HepG2 (cell line): Measurements from ENCODE around the gene MVP. TPM values are rescaled to one million over a fixed set of nuclear protein-coding genes. Genes with fewer than 3 reads are reported as not detected.

Source experiments
- KIAA2018 ChIP-seq: sonication (generic); formaldehyde crosslinking; IDR thresholded peaks from 2 replicates; pipeline ENCODE4 v1.5.0; 2020; ENCODE audit warnings: mild to moderate bottlenecking, missing genetic modification reagents, borderline replicate concordance
- LRRFIP1 ChIP-seq: sonication (generic); formaldehyde crosslinking; conservative IDR thresholded peaks from 2 replicates; pipeline ENCODE4 v1.4.0; 2020; ENCODE audit warnings: missing genetic modification reagents
- MTA3 ChIP-seq: sonication (generic); formaldehyde crosslinking; IDR thresholded peaks from 2 replicates; pipeline ENCODE4 v1.4.0; 2020; ENCODE audit warnings: missing genetic modification reagents
- ZNF318 ChIP-seq: sonication (generic); formaldehyde crosslinking; IDR thresholded peaks from 2 replicates; pipeline ENCODE4 v1.4.0; 2020; ENCODE audit warnings: mild to moderate bottlenecking, missing genetic modification reagents
- ZNF329 ChIP-seq: sonication (generic); formaldehyde crosslinking; IDR thresholded peaks from 2 replicates; pipeline ENCODE4 v1.9.0; 2021; ENCODE audit warnings: low read depth, mild to moderate bottlenecking, missing genetic modification reagents
- ZNF691 ChIP-seq: sonication (generic); formaldehyde crosslinking; IDR thresholded peaks from 2 replicates; pipeline ENCODE4 v1.4.0; 2020; ENCODE audit warnings: missing genetic modification reagents, low read depth, mild to moderate bottlenecking, borderline replicate concordance
- polyA plus RNA-seq, 8 experiments: library from polyadenylated mRNA; depleted of rRNA in 3 of 8; stranded (reverse) in 7 of 8; unstranded in 1 of 8; fragments of >200 nt; fragmentation: Illumina TruSeq in 4 of 8; extraction: Trizol in 4 of 8; gene quantifications; 2 replicates each; pipeline versions ENCODE4 v1.2.1 to v1.2.3, GENCODE V29; 2011 to 2016; ENCODE audit warnings: low read depth in 4 of 8, missing spikeins in 1 of 8, mixed read lengths in 1 of 8; ENCODE audit not compliant: insufficient read depth in 1 of 8
- total RNA-seq, 5 experiments: library from RNA; depleted of rRNA; stranded (reverse); fragments of >200 nt; fragmentation: Illumina TruSeq; extraction: Trizol; gene quantifications; 2 replicates each; pipeline ENCODE4 v1.2.3, GENCODE V29; 2016; ENCODE audit warnings: low read depth in 1 of 5

Gene MVP
- total and polyA plus RNA-seq, 2 of the 13 experiments (the other 11 are each of a cell fraction or from before 2014, with no cell fraction given): 22.9 to 43.5 TPM

GRCh38 chr16:29811170-29811895 lies 8.9 kb upstream of the MVP start (continued):
- no peak; the same call in 1 of the 2 replicates for TF ChIP-seq ZNF318 (CRISPR knock-in tag)
- TF ChIP-seq ZNF691 (CRISPR knock-in tag): peak; percentile 59; the same call in 1 of the 2 replicates
- no peak for TF ChIP-seq KIAA2018 (CRISPR knock-in tag)
- no peak for TF ChIP-seq MTA3
- TF ChIP-seq ZNF329 (CRISPR knock-in tag): no peak
- no peak for TF ChIP-seq LRRFIP1
